Hippocampal formation (tissue), 2 donors: ENCODE data around the gene LIN37.
A peak's percentile ranks its signal among the peaks of the same experiment; 100 is the strongest.

ENCODE experiments used
- DNase-seq, 2 donors: peaks; one replicate each; lab custom pipeline; 2025; lab: John Stamatoyannopoulos, UW

The LIN37 gene

DNA sequence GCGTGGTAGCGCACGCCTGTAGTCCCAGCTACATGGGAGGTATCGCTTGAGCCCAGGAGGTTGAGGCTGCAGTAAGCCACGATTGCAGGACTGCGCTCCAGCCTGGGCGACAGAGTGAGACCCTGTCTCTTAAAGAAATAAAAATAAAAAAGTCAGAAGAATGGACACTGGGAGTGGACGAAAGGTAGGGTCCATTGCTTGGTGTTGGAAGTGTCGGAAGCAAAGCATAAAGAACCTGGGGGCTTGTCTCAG lies 26.6 kb downstream of the LIN37 start:
- DNase-seq: no peak

DNA sequence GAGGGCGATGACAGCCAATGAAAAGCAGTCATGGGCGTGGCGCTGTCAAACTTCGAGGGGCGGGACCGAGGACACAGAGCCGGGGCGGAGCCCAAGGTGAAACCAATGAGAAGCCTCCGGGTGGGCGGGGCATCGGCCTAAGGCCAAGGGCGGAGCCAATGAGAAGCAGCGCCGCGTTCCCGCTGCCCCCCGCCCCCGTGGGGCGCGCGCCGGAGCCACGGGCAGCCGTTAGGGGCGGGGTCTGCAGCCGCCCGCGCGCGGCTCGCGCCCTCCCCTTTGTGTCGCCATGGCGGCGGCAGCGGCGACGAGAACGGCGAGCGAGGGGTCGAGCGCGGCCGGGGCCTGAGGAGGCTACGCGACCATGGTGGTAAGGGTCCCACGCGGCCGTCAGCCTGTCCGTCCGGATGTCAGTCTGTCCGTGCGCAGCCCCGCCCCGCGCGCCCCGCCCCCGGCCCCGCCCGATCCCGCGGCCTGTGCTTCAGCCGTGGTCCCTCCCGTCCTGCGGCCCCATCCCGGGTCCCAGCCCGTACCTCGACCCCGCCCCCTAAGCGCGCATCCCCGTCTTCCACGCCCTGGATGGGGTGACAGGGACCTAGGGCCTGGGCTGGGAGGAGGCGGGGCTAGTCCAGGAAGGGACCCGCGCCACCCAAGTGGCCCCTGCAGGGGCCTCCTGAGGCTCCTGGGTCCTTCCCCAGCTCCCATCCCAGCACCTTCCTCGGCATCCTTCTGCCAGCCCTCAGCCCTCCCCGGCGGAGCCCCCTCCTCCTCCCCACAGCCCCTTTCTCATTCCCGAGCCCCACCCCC lies 27.1 kb downstream of the LIN37 start, which contains the start of gene ARHGAP33:
Gene ARHGAP33 (plus strand): TSS at position 267 of the 804 bp plus-strand sequence. CDS start 95 bp downstream, at position 362.
- peak; percentile 95 to 97 for DNase-seq

DNA sequence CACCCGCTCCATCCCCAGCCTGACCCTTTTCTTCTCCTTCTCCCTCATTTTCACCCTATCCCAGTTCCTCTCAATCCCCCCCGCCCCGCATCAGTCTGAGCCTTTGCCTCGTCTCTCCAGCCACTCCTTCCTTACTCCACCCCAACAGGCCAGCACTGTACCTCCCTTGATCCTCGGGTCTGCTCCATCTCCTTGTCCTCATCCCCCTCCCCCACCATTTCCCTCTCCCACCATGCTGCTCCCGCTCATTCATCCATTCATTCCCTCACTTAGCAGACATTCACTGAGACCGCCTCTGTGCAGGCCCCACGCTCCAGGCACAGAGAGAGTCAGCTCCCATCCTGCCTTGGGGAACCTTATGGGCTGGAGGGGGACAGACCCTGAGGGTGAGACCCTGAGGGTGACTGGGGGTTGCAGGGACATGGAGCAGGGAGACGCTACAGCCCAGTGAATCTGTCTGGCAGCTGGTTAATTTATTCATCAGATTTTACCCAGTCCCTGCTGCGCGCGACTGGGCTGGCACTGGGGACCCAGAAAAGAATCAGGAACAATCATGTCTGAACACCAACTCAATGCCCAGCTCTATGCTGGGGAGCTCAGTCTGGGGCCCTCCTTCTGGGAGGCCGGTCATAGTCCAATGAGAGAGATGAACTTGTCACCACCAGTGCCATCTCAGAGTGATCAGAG lies 27.9 kb downstream of the LIN37 start:
- peak in 1 of 2 donors; percentile 8 for DNase-seq

DNA sequence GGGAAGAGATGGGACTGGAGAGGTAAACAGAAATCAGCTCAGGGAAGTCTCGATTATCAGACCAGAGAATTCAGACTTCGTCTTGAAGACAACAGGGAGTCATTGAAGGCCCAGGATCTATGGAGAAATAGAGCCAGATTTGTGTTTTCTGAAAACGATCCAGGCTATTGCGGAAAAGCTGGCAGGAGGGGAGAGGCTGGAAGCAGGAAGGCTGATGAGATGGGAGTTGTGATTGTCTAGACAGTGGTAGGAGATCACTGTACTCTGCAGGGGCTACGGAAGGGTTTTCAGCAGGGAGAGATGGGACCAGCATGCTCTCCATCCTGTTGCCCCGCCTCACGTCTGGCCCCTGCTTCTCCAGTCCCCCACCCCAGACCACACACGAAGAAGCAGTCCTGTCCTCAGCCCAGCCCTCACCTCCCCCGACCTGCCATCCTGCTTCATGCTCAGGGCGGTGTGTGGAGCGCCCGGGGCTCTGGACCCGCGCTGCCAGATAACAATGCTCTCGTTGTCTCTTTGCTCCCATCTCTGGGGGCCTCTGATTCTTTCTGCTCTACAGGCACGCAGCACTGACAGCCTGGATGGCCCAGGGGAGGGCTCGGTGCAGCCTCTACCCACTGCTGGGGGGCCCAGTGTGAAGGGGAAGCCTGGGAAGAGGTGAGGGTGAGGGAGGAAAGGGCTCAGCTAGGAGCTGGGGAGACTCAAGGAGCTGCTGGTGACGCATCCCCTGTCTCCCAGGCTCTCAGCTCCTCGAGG lies 28.9 kb downstream of the LIN37 start:
- peak; percentile 12 to 36 for DNase-seq

DNA sequence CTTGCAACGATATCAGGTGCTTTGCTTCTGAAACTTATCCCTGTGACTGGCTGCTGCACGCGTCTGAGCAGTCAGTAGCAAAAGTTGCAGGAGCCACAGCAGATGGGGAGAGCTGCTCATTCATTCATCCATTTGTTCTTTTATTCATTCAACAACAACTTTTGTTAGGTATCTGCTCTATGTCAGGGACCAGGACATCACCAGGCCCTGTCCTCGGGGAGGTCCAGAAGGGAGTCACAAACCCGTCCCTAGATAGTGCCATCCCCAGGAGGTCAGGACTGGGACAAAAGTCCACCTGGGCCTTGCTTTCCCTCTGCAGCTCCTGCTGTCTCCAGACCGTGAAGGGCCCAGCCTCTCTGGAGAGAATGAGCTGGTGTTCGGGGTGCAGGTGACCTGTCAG lies 29.6 kb downstream of the LIN37 start:
- DNase-seq: no peak

DNA sequence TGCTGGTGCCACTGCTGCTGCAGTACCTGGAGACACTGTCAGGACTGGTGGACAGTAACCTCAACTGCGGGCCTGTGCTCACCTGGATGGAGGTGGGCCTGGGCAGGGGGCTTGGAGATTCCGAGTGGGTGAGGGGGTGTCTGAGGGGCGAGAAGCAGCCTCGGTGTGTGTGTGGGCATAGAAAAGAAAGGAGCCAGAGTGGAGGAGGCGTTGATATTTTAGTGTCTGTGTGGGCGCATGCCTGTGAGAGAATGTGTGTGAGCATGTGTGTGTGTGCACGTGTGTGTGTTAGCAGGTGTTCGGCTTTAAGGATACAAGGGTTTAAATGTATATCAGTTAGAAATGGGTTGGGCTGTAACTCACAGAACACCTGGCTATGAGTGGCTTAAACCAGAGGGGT lies 30.7 kb downstream of the LIN37 start:
- no peak for DNase-seq

DNA sequence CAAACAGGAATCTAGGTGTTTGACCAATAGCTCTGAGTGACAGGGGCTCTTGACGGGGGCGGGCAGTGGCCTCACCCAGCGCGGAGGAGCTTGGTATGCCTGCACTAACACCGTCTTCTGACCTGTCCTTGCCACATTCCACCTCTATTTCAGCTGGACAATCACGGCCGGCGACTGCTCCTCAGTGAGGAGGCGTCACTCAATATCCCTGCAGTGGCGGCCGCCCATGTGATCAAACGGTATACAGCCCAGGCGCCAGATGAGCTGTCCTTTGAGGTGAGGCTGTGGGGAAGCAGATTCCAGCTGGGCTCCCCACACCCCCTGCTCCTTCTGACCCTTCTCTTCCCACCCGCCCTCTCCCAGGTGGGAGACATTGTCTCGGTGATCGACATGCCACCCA lies 31.7 kb downstream of the LIN37 start:
- no peak for DNase-seq

DNA sequence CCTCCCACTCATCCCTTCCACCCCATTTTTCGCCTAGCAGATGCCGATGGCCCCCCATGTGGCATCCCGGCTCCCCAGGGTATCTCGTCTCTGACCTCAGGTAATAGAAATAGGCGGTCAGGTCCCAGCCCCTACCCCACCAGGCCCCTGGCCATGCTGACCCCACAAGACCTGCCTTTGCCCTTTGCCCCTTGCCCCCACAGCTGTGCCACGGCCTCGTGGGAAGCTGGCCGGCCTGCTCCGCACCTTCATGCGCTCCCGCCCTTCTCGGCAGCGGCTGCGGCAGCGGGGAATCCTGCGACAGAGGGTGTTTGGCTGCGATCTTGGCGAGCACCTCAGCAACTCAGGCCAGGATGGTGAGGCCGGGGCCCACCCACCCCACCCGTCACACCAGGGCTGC lies 32.3 kb downstream of the LIN37 start:
- DNase-seq: no peak

DNA sequence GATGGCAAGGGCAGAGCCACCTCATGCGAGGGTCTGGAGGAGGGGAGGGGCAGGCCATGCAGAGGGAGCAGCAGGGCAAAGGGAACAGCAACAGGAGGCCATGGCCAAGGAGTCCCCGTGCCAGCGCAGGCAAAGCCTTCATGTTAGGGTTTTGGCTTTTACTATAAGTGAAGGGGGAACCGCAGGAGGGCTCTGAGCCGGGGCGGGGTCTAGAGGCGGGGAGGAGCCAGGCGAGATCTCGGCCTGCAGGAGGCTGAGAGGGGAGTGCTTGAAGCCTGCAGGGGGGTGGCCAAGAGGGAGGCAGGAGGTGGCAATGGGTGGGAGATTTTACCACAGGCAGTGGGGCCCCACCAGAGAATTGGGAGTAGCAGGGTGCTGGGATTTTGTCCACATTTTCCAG lies 33.3 kb downstream of the LIN37 start:
- DNase-seq: no peak

DNA sequence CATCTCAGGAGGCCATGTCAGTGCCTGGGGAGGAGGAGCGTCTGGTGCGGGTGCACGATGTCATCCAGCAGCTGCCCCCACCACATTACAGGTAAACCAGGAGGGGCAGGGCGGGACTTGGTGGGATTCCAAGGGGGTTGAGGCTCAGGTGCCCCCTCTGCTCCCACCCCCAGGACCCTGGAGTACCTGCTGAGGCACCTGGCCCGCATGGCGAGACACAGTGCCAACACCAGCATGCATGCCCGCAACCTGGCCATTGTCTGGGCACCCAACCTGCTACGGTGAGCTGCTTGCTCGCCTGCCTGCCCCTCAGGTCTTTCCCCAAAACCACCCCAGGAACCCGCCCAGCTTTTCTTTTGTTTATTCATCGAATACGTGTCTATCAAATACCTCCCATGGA lies 34.2 kb downstream of the LIN37 start:
- DNase-seq: no peak

DNA sequence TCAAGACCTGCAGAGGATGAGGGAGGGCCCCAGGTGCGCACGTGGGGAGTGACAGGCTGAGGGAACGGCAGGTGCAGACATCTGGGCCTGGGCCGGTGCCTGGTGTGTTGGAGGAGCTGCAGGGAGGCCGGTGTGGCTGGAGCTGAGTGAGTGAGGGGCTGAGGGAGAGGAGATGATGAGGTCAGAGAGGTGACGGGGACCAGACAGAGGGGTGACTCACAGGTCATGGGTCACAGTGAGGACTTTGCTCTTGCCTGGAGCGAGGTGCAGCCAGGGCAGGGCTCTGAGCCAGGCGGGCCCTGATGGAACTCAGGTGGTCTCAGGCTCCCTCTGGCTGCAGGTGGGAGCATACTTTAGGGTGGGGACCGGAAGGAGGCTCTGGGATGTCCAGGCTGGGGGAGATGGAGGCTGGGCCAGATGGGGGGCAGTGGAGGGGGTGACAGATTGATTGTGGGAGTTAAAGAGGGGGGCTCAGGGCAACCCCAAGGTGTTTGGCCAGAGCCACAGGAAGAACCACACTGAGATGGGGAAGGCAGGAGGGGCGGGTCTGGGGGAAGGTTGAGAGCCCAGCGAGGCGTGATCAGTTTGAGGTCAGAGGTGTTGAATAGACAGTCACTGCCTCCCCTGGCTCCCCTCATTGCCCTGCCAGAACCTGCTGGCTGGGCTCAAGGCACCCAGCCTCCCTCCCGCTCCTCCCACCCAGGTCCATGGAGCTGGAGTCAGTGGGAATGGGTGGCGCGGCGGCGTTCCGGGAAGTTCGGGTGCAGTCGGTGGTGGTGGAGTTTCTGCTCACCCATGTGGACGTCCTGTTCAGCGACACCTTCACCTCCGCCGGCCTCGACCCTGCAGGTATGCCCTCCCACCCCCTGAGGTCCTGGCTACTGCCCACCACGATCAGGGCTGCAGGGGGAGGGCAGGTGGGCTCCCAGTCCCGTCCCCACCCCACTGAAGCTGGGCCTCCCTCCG lies 35.4 kb downstream of the LIN37 start:
- no peak for DNase-seq

DNA sequence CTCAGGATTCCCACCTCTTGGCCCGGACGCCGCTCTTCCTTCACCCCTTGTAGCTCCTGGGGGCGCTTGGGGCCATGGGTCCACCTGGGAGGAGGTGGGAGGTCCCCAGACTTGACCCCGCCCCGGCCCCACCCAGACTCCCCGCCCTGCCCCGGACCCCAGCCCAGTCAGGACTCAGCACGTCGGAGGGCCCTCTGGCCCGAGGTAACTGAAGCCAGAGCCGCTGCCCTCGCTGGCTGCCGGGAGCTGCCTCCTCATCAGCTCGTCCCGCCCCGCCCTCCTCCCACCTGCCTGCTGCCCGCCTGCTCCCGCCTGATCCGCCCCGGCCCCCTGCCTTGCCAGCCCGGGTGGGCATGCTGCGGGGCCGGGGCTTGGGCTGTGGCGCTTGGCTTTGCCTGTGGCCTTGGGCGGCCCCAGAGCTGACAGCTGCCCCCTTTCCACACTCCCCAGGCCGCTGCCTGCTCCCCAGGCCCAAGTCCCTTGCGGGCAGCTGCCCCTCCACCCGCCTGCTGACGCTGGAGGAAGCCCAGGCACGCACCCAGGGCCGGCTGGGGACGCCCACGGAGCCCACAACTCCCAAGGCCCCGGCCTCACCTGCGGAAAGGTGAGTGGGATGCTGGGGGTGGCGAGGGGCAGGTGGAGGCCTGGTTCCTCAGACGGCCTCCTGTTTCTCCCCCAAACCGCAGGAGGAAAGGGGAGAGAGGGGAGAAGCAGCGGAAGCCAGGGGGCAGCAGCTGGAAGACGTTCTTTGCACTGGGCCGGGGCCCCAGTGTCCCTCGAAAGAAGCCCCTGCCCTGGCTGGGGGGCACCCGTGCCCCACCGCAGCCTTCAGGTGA lies 36.3 kb downstream of the LIN37 start:
- DNase-seq: no peak

DNA sequence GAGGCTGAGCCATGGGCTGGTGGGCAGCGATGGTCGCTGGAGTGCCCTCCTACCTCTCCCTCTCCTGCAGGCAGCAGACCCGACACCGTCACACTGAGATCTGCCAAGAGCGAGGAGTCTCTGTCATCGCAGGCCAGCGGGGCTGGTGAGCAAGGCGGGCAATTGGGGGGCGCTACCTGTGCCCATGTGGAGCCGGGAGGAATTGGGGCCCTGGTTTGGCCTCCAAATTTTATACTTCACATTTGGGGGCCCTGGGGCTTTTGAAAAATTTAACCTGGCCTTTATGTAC lies 36.9 kb downstream of the LIN37 start:
- no peak for DNase-seq

DNA sequence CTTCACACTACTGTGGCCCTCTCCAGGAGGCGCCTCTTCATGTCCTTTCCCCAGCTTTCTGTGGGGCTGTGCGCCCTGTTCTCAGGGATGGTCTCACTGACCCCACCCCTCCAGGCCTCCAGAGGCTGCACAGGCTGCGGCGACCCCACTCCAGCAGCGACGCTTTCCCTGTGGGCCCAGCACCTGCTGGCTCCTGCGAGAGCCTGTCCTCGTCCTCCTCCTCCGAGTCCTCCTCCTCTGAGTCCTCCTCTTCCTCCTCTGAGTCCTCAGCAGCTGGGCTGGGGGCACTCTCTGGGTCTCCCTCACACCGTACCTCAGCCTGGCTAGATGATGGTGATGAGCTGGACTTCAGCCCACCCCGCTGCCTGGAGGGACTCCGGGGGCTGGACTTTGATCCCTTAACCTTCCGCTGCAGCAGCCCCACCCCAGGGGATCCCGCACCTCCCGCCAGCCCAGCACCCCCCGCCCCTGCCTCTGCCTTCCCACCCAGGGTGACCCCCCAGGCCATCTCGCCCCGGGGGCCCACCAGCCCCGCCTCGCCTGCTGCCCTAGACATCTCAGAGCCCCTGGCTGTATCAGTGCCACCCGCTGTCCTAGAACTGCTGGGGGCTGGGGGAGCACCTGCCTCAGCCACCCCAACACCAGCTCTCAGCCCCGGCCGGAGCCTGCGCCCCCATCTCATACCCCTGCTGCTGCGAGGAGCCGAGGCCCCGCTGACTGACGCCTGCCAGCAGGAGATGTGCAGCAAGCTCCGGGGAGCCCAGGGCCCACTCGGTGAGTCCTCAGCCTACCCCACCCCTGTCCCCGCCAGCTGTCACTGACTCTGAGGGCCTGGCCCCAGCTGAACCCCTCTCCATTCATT lies 38.2 kb downstream of the LIN37 start:
- DNase-seq: no peak

DNA sequence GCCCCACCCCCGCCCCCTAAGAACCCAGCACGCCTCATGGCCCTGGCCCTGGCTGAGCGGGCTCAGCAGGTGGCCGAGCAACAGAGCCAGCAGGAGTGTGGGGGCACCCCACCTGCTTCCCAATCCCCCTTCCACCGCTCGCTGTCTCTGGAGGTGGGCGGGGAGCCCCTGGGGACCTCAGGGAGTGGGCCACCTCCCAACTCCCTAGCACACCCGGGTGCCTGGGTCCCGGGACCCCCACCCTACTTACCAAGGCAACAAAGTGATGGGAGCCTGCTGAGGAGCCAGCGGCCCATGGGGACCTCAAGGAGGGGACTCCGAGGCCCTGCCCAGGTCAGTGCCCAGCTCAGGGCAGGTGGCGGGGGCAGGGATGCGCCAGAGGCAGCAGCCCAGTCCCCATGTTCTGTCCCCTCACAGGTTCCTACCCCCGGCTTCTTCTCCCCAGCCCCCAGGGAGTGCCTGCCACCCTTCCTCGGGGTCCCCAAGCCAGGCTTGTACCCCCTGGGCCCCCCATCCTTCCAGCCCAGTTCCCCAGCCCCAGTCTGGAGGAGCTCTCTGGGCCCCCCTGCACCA lies 38.9 kb downstream of the LIN37 start:
- no peak for DNase-seq

DNA sequence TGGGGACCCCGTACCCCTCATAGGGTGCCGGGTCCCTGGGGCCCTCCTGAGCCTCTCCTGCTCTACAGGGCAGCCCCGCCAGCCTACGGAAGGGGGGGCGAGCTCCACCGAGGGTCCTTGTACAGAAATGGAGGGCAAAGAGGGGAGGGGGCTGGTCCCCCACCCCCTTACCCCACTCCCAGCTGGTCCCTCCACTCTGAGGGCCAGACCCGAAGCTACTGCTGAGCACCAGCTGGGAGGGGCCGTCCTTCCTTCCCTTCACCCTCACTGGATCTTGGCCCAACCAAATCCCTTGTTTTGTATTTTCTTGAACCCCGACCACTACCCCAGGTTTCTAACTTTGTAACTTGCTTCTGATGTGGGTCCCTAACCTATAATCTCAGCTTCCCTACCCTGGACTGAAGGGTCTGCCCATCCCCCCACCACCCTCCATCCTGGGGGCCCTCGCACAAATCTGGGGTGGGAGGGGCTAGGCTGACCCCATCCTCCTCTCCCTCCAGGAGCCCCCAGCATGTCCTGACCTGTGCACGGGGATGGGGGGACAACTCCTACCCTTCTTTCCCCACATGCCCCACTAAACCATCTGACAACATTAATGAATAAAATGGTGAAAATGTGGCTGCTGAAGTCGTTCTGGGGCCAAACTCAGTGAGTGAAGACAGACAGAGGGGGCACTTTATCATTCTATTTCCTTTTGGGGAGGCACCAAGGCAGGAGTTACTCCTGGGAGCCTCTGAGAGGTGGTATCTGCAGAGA lies 40.0 kb downstream of the LIN37 start:
- no peak for DNase-seq

DNA sequence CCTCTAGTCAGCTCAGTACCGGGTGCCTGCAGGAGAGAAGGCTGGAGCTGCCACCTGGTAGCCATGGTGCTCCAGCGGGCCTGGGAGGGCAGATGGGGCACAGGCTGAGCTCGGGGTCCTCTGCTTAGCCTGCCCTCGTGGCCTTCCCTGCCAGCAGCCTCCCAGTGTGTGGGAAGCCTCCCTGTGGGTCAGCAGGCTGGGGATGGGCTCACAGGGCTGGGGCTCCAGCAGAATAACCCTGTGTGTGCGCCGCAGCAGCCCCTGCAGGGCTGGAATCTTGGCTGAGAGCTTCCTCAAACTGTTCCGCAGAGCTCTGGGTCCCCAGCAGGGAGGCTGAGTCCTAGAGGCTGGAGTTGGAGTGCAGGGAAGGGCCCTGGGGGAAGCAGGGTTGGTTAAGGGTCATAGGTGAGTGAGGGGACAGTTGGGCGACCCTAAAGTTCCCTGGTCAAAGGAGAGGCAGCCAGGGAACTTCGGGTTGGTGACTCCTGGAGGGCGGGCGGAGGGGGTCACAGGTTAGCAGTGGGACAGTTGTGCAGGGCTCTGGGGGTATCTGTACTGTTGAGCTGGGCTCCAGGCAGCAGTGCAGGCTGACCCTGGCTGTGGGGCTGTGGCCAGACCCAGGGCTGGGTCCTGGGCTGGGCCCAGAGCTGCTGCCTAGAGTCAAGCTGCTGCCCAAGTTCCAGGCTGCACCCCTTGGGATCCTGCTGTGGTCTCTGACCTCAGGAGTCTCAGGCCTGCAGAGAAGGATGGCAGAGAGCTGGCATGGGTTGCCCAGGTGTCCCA lies 41.0 kb downstream of the LIN37 start:
- no peak for DNase-seq
